C4-2B (cell line): ENCODE data around the gene INPP5D.

ENCODE experiments used
- ZFX ChIP-seq: fragments of 450-650 bp; IDR thresholded peaks from 2 replicates; pipeline ENCODE4 v1.6.1; 2017
- TF ChIP-seq, protein P1 (sequence below): fragments of 450-650 bp; conservative IDR thresholded peaks from 2 replicates; pipeline ENCODE4 v1.5.1; 2017; ENCODE audit warnings: mild to moderate bottlenecking

DNA sequence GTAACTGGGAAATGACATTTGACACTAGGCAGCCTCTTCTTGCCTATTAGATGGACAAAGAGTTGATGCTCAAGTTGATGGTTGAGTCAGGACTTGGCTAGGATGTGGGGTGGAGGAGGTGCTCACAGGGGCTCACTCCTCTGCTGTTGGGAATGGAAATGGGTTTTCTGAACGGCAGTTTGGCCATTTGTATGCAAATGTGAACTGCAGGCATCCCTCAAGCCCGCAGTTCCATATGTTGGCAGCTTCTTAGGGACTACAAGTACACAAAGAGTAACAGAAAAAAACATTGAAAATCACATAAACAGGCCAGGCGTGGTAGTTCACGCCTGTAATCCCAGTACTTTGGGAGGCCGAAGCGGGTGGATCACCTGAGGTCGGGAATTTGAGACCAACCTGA, 80.8 kb downstream of the INPP5D start:
- TF ChIP-seq, protein P1, sequence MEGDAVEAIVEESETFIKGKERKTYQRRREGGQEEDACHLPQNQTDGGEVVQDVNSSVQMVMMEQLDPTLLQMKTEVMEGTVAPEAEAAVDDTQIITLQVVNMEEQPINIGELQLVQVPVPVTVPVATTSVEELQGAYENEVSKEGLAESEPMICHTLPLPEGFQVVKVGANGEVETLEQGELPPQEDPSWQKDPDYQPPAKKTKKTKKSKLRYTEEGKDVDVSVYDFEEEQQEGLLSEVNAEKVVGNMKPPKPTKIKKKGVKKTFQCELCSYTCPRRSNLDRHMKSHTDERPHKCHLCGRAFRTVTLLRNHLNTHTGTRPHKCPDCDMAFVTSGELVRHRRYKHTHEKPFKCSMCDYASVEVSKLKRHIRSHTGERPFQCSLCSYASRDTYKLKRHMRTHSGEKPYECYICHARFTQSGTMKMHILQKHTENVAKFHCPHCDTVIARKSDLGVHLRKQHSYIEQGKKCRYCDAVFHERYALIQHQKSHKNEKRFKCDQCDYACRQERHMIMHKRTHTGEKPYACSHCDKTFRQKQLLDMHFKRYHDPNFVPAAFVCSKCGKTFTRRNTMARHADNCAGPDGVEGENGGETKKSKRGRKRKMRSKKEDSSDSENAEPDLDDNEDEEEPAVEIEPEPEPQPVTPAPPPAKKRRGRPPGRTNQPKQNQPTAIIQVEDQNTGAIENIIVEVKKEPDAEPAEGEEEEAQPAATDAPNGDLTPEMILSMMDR, result no peak
- TF ChIP-seq ZFX, result no peak
